PFSK-1 (cell line): ENCODE results near the gene TRPV4.

Source experiments
- POLR2AphosphoS5 ChIP-seq: IDR thresholded peaks from 2 replicates; pipeline ENCODE4 v1.6.1; 2012; ENCODE audit warnings: low read depth, mild to moderate bottlenecking, control low read depth, low read length, moderate library complexity
- REST ChIP-seq, 2 experiments: IDR thresholded peaks; 2 replicates each; pipeline versions ENCODE4 v1.6.1 to v1.8.0; 2011 to 2012; ENCODE audit warnings: low read depth in 2 of 2, low read length in 2 of 2, control low read depth in 1 of 2, inconsistent platforms in 1 of 2, mild to moderate bottlenecking in 1 of 2, moderate library complexity in 1 of 2; ENCODE audit not compliant: insufficient read depth in 1 of 2
- SIN3A ChIP-seq: IDR thresholded peaks from 2 replicates; pipeline ENCODE4 v1.6.1; 2012; ENCODE audit warnings: mild to moderate bottlenecking, low read length, moderate library complexity, borderline replicate concordance; ENCODE audit not compliant: insufficient read depth
- TAF1 ChIP-seq: IDR thresholded peaks from 2 replicates; pipeline ENCODE4 v1.6.1; 2012; ENCODE audit warnings: low read length, control low read depth, borderline replicate concordance; ENCODE audit not compliant: insufficient read depth

GRCh38 chr12:109844091-109844490 lies 10.9 kb upstream of the TRPV4 start:
- TF ChIP-seq POLR2AphosphoS5: no peak
- TF ChIP-seq SIN3A: no peak
- TF ChIP-seq REST (IDR thresholded peaks at IDR 0.05; ENCODE audit: insufficient read depth in 1 of 2, low read depth in 2 of 2, low read length in 2 of 2): no peak
- no peak for TF ChIP-seq TAF1
